Cerebellar cortex (tissue), 1 donor: ENCODE data around the gene STYXL1.
"Not testable (repeated sequence)": the region's sequence is repeated elsewhere in the genome, so short reads cannot be mapped to it uniquely, and the experiment has no call there.

ENCODE experiments used
- DNase-seq: peaks from one replicate; pipeline ENCODE4 v3.0.0-alpha.2; 2015; ENCODE audit warnings: low spot score

The STYXL1 gene

GRCh38 chr7:76065016-76065612, 17.3 kb upstream of the STYXL1 start:
- no peak for DNase-seq

- DNase-seq = no peak
These were observed 16.6 kb upstream of the STYXL1 start for GRCh38 chr7:76064208-76064970.

DNA sequence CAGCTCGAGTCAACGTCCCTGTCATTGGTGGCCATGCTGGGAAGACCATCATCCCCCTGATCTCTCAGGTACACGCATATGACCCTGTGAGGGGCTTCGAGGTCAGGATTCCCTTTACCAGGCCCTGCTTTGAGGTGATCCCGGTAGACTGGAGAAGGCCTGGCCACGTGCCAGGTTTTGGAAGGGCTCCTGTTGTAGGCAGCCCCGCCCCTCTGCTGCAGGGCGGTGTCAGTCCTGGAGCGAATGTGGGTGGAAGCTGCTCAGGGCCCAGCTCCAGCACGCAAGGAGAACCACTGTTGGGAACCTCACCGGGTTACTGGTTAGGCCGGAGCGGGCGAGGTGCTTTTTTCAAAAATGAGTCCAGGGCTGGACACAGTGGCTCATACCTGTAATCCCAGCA, 15.7 kb upstream of the STYXL1 start:
- DNase-seq = no peak

GRCh38 chr7:76063114-76063513, 15.3 kb upstream of the STYXL1 start:
- no peak for DNase-seq

DNA sequence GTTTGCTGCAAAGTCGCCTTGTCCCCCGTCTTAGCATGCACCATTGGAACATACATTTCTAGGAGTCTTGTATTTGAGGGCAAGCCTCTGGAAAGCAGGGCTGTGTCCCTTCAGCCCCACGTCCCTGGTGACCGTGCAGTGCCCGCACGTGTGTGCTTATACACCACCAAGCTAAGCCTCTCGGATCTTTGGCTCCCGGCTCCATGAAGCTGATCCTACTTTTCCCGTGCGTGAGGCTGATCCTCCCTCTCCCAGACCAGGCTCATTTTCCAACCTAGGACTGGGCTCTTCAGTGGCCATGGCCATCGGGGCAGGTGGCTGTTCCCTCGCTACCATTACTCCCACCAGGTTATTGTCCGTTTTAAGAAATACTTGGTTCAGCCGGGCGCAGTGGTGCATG, 14.5 kb upstream of the STYXL1 start:
- DNase-seq = no peak

- DNase-seq = peak; percentile 7
These were observed 13.0 kb upstream of the STYXL1 start for GRCh38 chr7:76060842-76061241.

DNA sequence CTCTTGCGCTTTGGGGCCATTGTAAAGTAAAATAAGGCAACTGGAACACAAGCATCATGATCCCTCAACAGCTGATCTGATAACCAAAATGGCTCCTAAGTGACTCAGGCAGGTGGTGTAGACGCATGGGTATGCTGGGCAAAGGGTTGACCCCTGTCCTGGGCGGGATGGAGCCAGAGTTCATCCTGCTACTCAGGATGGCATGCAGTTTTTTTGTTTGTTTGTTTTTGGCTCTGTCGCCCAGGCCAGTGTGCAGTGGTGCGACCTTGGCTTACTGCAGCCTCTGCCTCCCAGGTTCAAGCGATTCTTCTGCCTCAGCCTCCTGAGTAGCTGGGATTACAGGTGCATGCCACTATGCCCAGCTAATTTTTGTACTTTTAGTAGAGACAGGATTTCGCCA, 10.9 kb upstream of the STYXL1 start:
- not testable (repeated sequence) for DNase-seq

DNA sequence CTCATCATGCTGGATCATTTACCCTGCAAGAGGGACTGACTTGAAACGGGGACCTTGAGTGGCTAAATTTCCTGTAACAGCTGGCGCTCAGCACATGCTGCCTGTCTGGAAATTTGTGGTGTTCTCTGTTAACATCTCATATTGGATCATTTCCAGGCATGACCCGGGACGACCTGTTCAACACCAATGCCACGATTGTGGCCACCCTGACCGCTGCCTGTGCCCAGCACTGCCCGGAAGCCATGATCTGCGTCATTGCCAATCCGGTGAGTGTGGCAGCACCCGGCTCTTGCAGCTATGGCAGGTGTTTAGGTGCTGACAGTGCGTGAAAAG, 10.0 kb upstream of the STYXL1 start:
- DNase-seq = no peak

- DNase-seq = no peak
These were observed 9.5 kb upstream of the STYXL1 start for GRCh38 chr7:76057103-76057812.

GRCh38 chr7:76056241-76056640, 8.4 kb upstream of the STYXL1 start:
- no peak for DNase-seq

DNA sequence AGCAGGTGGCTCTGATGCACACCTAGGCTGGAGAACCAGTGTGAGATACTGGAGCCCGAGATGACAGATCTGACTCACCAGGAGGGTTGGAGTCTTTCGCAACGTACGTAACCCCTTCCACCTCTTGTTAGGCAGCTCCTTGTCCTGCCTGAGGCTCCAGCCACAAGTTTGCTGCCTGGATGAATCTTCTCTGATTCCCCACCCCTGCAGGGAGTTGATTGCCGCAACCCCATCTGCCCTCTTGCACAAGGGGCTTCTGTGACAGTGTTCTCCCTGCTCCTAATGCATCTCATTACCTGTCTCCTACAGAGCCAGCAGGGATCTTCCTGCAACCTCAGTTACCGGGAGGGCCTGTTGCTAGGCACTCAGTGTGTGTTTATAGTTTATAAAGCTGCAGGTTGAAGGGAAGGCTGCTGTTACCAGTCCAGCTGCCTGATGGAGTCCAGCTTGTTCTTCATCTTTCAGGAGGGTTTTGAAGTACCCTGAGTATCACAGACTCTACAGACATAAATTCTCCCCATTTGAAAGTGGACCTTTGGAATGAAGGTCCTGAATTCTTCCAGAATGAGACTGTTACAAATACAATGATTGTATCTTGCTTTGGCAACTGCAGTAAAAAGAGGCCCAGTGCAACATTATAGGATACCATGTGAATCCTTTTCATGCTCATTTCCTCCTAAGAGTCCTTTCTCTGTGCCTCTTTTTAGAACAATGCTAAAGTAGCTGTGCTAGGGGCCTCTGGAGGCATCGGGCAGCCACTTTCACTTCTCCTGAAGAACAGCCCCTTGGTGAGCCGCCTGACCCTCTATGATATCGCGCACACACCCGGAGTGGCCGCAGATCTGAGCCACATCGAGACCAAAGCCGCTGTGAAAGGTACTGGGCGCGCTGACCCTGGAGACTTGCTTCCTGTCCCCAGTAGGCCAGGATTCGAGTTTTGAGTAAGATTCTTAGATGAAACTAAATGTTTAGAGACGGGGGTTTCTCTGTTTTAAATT, 6.6 kb upstream of the STYXL1 start:
- no peak for DNase-seq

GRCh38 chr7:76053461-76053860, 5.7 kb upstream of the STYXL1 start:
- DNase-seq = no peak

DNA sequence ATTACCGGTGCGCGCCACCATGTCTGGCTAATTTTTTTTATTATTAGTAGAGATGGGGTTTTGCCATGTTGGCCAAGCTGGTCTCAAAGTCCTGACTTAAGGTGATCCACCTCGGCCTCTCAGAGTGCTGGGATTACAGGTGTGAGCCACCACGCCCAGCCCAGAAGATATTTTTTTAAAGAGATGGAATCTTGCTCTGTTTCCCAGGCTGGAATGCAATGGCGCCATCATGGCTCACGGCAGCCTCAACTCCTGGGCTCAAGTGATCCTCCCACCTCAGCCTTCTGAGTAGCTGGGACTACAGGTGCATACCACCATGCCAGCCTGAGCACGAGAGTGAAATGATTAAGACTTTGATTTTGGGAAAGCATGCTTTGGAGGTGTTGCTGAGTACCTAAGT, 4.9 kb upstream of the STYXL1 start:
- DNase-seq = not testable (repeated sequence)

GRCh38 chr7:76051840-76052239, 4.0 kb upstream of the STYXL1 start:
- DNase-seq = no peak

- DNase-seq = no peak
These were observed 2.7 kb upstream of the STYXL1 start for GRCh38 chr7:76050545-76050944.

GRCh38 chr7:76049295-76049694, 1.5 kb upstream of the STYXL1 start:
- no peak for DNase-seq

- peak; percentile 9 for DNase-seq
These were observed 828 bp upstream of the STYXL1 start for GRCh38 chr7:76048668-76048988.

GRCh38 chr7:76047305-76047810, 442 bp downstream of the STYXL1 start:
- peak; percentile 22 for DNase-seq

DNA sequence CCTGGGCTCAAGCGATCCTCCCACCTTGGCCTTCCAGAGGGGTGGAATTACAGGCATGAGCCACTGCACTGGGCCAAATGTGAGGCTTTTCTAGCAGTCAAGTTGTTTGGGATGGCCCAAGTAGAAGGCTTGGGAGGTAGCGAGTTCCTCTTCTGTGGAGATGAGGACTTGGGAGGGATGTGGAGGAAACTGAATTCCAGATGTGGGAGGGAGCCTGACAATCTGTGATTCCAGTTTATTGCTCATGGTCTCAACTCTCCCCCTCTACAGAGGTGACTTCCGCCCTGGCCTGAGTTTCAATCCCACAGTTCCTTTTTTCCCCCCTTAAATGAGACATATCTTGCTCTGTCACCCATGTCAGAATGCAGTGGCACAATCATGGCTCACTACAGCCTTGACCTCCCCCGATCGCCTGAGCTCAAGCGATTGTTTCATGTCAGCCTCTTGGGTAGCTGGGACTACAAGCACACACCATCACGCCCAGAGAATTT, 3.4 kb downstream of the STYXL1 start:
- no peak for DNase-seq

GRCh38 chr7:76040126-76040525, 7.7 kb downstream of the STYXL1 start:
- DNase-seq = no peak

DNA sequence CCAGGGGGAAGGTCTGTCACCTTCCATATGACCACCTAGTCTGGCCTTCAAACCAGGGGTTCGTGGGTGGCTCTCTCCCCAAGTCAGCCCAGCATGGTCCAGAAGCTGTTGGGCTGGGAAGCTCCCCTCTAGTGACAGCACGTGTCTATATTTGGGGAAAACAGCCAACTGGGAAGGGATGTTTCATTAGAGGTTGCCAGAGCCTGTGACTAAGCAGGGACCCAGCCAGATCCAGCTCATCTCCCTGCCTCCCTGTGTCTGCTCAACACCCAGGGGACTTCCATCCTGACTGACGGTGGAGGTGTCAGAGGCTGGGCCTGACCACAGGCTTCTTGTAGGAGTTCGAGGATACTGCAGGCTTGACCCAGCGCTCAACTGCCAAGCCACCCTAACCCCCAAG, 10.5 kb downstream of the STYXL1 start:
- DNase-seq = no peak

DNA sequence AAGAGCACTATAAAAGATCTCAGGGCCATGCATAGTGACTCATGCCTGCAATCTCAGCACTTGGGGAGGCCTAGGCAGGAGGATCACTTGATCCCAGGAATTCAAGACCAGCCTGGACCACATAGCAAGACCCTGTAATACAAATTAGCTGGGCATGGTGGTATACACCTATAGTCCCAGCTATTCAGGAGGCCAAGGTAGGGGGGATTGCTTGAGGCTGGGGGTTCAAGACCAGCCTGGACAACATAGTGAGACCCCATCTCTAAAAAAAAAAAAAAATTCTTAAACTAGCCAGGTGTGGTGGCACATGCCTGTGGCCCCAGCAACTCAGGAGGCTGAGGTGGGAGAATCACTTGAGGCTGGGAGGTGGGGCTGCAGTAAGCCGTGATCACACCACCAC, 15.8 kb downstream of the STYXL1 start:
- no peak for DNase-seq
